GM23248 (cell line): ENCODE data around the gene LMO7.

ENCODE experiments used
- EZH2 ChIP-seq: fragments of 200-600 bp; sonication (generic); IDR thresholded peaks from 2 replicates; pipeline ENCODE4 v1.6.1; 2018; ENCODE audit warnings: antibody characterized with exemption, mild to moderate bottlenecking; ENCODE audit not compliant: insufficient read depth, poor library complexity, severe bottlenecking
- EZH2phosphoT487 ChIP-seq: fragments of 200-600 bp; sonication (generic); IDR thresholded peaks from 2 replicates; pipeline ENCODE4 v1.6.1; 2018; ENCODE audit warnings: antibody characterized with exemption, moderate library complexity, mild to moderate bottlenecking, low read depth; ENCODE audit not compliant: insufficient read depth

DNA sequence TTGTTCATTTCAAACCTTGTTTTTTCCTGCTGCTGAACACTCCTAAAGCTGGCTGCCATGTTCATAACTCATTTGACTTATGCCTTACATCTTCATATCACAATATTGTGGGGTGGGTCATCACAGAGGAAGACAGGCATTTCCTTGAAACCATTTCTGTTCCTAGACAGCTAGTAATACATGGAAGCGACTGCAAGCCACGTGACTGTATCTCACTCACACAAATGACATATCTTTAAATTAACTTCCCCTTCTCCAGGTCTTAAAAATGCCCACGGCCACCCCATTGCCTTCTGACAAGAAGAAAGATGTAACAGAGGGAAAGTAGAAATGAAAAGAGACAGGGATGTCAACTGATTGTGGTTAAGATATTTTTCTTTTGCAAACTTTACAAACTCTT lies 236.8 kb downstream of the LMO7 start:
- TF ChIP-seq EZH2phosphoT487 (no peak), EZH2 (no peak)
